GM18508 (cell line): ENCODE measurements around the gene DHX16.
"Not testable (repeated sequence)": the region's sequence is repeated elsewhere in the genome, so short reads cannot be mapped to it uniquely, and the experiment has no call there.

ENCODE experiments used
- ATAC-seq: cut with Tn5 transposase; IDR thresholded peaks from one replicate; pipeline ENCODE4 v1.9.1; 2021; ENCODE audit warnings: moderate number of reproducible peaks; ENCODE audit not compliant: insufficient read depth, unreplicated experiment

Gene DHX16

GRCh38 chr6:30681766-30682142, 8.9 kb upstream of the DHX16 start:
- ATAC-seq: no peak

- ATAC-seq: no peak
Measured at GRCh38 chr6:30679765-30680535, 7.1 kb upstream of the DHX16 start.

- no peak for ATAC-seq
Measured at GRCh38 chr6:30678964-30679726, 6.3 kb upstream of the DHX16 start.

- ATAC-seq: no peak
Measured at GRCh38 chr6:30676660-30677285, 4.0 kb upstream of the DHX16 start.

GRCh38 chr6:30670760-30671527, 1.9 kb downstream of the DHX16 start:
- ATAC-seq: no peak

GRCh38 chr6:30666300-30666699, 6.5 kb downstream of the DHX16 start:
- ATAC-seq: not testable (repeated sequence)

- ATAC-seq: no peak
Measured at GRCh38 chr6:30664994-30665767, 7.6 kb downstream of the DHX16 start.

GRCh38 chr6:30657922-30658321, 14.9 kb downstream of the DHX16 start:
- not testable (repeated sequence) for ATAC-seq

- no peak for ATAC-seq
Measured at GRCh38 chr6:30657454-30657853, 15.4 kb downstream of the DHX16 start.

GRCh38 chr6:30656513-30656912, 16.3 kb downstream of the DHX16 start:
- no peak for ATAC-seq

GRCh38 chr6:30655743-30656094, 17.1 kb downstream of the DHX16 start:
- no peak for ATAC-seq

GRCh38 chr6:30654798-30655742, 17.7 kb downstream of the DHX16 start:
- ATAC-seq: no peak

GRCh38 chr6:30651143-30651542, 21.7 kb downstream of the DHX16 start:
- ATAC-seq: no peak

- ATAC-seq: no peak
Measured at GRCh38 chr6:30647242-30648116, 25.3 kb downstream of the DHX16 start.

GRCh38 chr6:30646450-30647241, 26.2 kb downstream of the DHX16 start, which contains the start of gene C6orf136:
Gene C6orf136 (plus strand): TSS chr6:30647133. CDS start chr6:30647232, 99 bp downstream.
- ATAC-seq: no peak

GRCh38 chr6:30645989-30646388, 26.8 kb downstream of the DHX16 start:
- no peak for ATAC-seq

- no peak for ATAC-seq
Measured at GRCh38 chr6:30644769-30645168, 28.0 kb downstream of the DHX16 start.
